Heart right ventricle (tissue), 16 donors: Measurements from ENCODE around the gene WWP2. TPM values are rescaled to one million over a fixed set of nuclear protein-coding genes. Genes with fewer than 3 reads are reported as not detected.
"Not testable (repeated sequence)": the region's sequence is repeated elsewhere in the genome, so short reads cannot be mapped to it uniquely, and the experiment has no call there.

ENCODE experiments used
- ATAC-seq, 8 donors: fragments of 200-7000 bp; cut with Tn5 transposase; one replicate each; pipeline ENCODE4 v1.9.1; 2020; ENCODE audit warnings: mild to moderate bottlenecking in 8 of 8, moderate library complexity in 8 of 8, moderate number of reproducible peaks in 1 of 8
- DNase-seq, 2 donors: peaks; one replicate each; pipeline ENCODE4 v3.0.0-alpha.2; 2020
- H3K27ac ChIP-seq, 10 donors: fragments of 200-600 bp; sonication (generic) in 2 of 10; one replicate each; pipeline versions ENCODE4 v1.5.0 to v1.8.0; 2020 to 2022; ENCODE audit warnings: mild to moderate bottlenecking in 3 of 10
- H3K27me3 ChIP-seq, 7 donors: fragments of 200-600 bp; one replicate each; pipeline ENCODE4 v1.8.0; 2021 to 2022; ENCODE audit warnings: mild to moderate bottlenecking in 2 of 7
- H3K36me3 ChIP-seq, 9 donors: fragments of 200-600 bp; sonication (generic) in 1 of 9; one replicate each; pipeline versions ENCODE4 v1.5.0 to v1.8.0; 2020 to 2022; ENCODE audit warnings: mild to moderate bottlenecking in 2 of 9
- H3K4me1 ChIP-seq, 9 donors: fragments of 200-600 bp; sonication (generic) in 1 of 9; one replicate each; pipeline versions ENCODE4 v1.5.0 to v1.8.0; 2020 to 2022; ENCODE audit warnings: mild to moderate bottlenecking in 4 of 9
- H3K4me3 ChIP-seq, 10 donors: fragments of 200-600 bp; sonication (generic) in 2 of 10; one replicate each; pipeline versions ENCODE4 v1.5.0 to v1.8.0; 2020 to 2022; ENCODE audit warnings: mild to moderate bottlenecking in 7 of 10, moderate library complexity in 2 of 10
- H3K9me3 ChIP-seq, 11 donors: fragments of 200-600 bp in 10 of 11; sonication (generic) in 2 of 11; one replicate each; pipeline versions ENCODE4 v1.5.0 to v1.8.0; 2013 to 2022; ENCODE audit warnings: mild to moderate bottlenecking in 2 of 11, control low read depth in 1 of 11, moderate library complexity in 1 of 11
- CTCF ChIP-seq, 9 donors: fragments of 200-600 bp; sonication (generic) in 2 of 9; IDR thresholded peaks; one replicate each; pipeline versions ENCODE4 v1.5.0 to v1.8.0; 2021 to 2022; ENCODE audit warnings: antibody characterized with exemption in 9 of 9, mild to moderate bottlenecking in 5 of 9, moderate library complexity in 1 of 9
- WGBS, 2 donors: extraction: QIAGEN DNeasy Blood & Tissue Kit; methylation state at CpG; one replicate each; pipeline ENCODE4 v1.1.7; 2013; ENCODE audit warnings: inconsistent platforms in 1 of 2; 5-methylcytosine and 5-hydroxymethylcytosine counted together
- intact Hi-C, 10 donors: fragments of 100-400 bp; cut with DNase I; formaldehyde crosslinking; loops; one replicate each; pipeline versions ENCODE4 v1.11.1 to v1.14.2; 2022
- polyA plus RNA-seq, 2 donors: library from polyadenylated mRNA; stranded (reverse); fragments of 200-250 nt; gene quantifications; one replicate each; pipeline ENCODE4 v1.2.3, GENCODE V29; 2013
- total RNA-seq, 10 donors: library from RNA; stranded (reverse); fragmentation: NEBNext Ultra II Directional in 3 of 10; extraction: Animal tissue kit (Norgen Biotek cat#: 25700) in 3 of 10; gene quantifications; one replicate each; pipeline versions ENCODE4 v1.2.1 to v1.2.4, GENCODE V29; 2021 to 2023
- donor health status: Arrhythmogenic right ventricular cardiomyopathy.
- donor health status: ischemic (EF 13 %, LVEDD 7.1; RV severe dilation, severe dysfunction).
- donor health status: healthy with polysubstance abuse.
- donor health status: DM: no; HTN: yes; CAD: no.
- donor health status: DM: no; HTN: no; CAD: no.
- donor health status: ischemic (EF 25% LVEDD 6.9; RV normal size, moderate dysfunction).
- donor health status: ischemic (EF 25% LVEDD 5.7; RV mildly dilated, moderate dysfunction).
- donor health status: healthy.
- donor health status: DM: yes; HTN: yes; CAD: no.
- donor health status: Ischemic cardiomyopathy.
- donor health status: ischemic (EF 35%, LVEDD 5.7; RV mildly dilated, moderate dysfunction).
- donor health status: nonischemic (EF 11% LVEDD 7.7; RV severe dilation, severe dysfunction).
- donor health status: DM: yes; HTN: yes; CAD: no.
- donor health status: PGD.
- donor health status: ischemic (EF 29% LVEDD 5.4; RV normal size, mild dysfunction).
- donor health status: nonischemic (EF 23%, LVEDD 6.1; RV moderate dilation, normal function).

Gene WWP2
- total and polyA plus RNA-seq, 12 donors: 9.0 to 31.1 (median 20.7) TPM

GRCh38 chr16:69799611-69800031 lies 37.5 kb downstream of the WWP2 start:
- intact Hi-C loops: loop anchor here in 8 of 10 donors (2.0 to 10.0 kb wide), 4 partner anchors 61 to 133 kb away; no protein-coding TSS in a partner anchor
- H3K27ac ChIP-seq: no peak overlapping the region
- no peak overlapping the region for H3K4me3 ChIP-seq
- no peaks in the 10 kb centered on the region for H3K27me3 ChIP-seq
- WGBS, 2 donors: 89 to 94% methylated on average over 11 of the region's 11 CpGs
- no peaks in the 10 kb centered on the region for H3K9me3 ChIP-seq
- ATAC-seq: no peak
- TF ChIP-seq CTCF (IDR thresholded peaks at IDR 0.05): no peak
- H3K36me3 ChIP-seq: peaks cover 0 to 68% (median 9%) of the 10 kb centered on the region in 9 donors
- H3K4me1 ChIP-seq: peaks cover 0 to 13% (median 0%) of the 10 kb centered on the region in 9 donors
- no peak for DNase-seq

- intact Hi-C loops: no loop called here
- whole genome bisulfite sequencing, 2 donors: 58 to 59% methylated on average over 1 of the region's 1 CpG
- Histone ChIP-seq H3K4me3 (no peak overlapping the region), H3K27me3 (no peaks in the 10 kb centered on the region), H3K4me1 (peaks cover 0 to 11% (median 0%) of the 10 kb centered on the region in 9 donors), H3K9me3 (no peaks in the 10 kb centered on the region), H3K27ac (no peak overlapping the region), H3K36me3 (peaks cover 0 to 69% (median 4%) of the 10 kb centered on the region in 9 donors)
- no peak for TF ChIP-seq CTCF (IDR thresholded peaks at IDR 0.05)
- DNase-seq (no peak), ATAC-seq (no peak)
Measured at GRCh38 chr16:69804297-69804696, 42.2 kb downstream of the WWP2 start.

GRCh38 chr16:69806776-69807175 lies 44.6 kb downstream of the WWP2 start:
- H3K27ac ChIP-seq, H3K27me3 ChIP-seq, H3K4me3 ChIP-seq, intact Hi-C loops, DNase-seq, H3K9me3 ChIP-seq, ATAC-seq: not testable (repeated sequence)
- H3K36me3 ChIP-seq: peaks cover 0 to 50% (median 0%) of the 10 kb centered on the region in 9 donors
- peaks cover 0 to 11% (median 0%) of the 10 kb centered on the region in 9 donors for H3K4me1 ChIP-seq

- WGBS, 2 donors: 98 to 99% methylated on average over 2 of the region's 2 CpGs
- DNase-seq: no peak
- Histone ChIP-seq H3K4me3 (no peak overlapping the region), H3K4me1 (no peaks in the 10 kb centered on the region), H3K36me3 (peaks cover 0 to 44% (median 5%) of the 10 kb centered on the region in 9 donors), H3K9me3 (peaks cover 0 to 5% (median 0%) of the 10 kb centered on the region in 11 donors), H3K27me3 (no peaks in the 10 kb centered on the region), H3K27ac (no peak overlapping the region)
- TF ChIP-seq CTCF (IDR thresholded peaks at IDR 0.05): no peak
- ATAC-seq: no peak
- intact Hi-C loops: no loop called here
Measured at GRCh38 chr16:69812688-69813014, 50.5 kb downstream of the WWP2 start.

GRCh38 chr16:69814078-69814477 lies 51.9 kb downstream of the WWP2 start:
- Histone ChIP-seq H3K27me3 (no peaks in the 10 kb centered on the region), H3K27ac (no peak overlapping the region), H3K36me3 (peaks cover 0 to 47% (median 5%) of the 10 kb centered on the region in 9 donors), H3K4me1 (no peaks in the 10 kb centered on the region), H3K4me3 (no peak overlapping the region), H3K9me3 (peaks cover 0 to 9% (median 0%) of the 10 kb centered on the region in 11 donors)
- DNase-seq (no peak), ATAC-seq (no peak)
- intact Hi-C loops: no loop called here
- 88 to 92% methylated on average over 5 of the region's 5 CpGs for WGBS, 2 donors
- TF ChIP-seq CTCF (IDR thresholded peaks at IDR 0.05): no peak
